ENCODE data around the gene EXD3.

The EXD3 gene

DNA sequence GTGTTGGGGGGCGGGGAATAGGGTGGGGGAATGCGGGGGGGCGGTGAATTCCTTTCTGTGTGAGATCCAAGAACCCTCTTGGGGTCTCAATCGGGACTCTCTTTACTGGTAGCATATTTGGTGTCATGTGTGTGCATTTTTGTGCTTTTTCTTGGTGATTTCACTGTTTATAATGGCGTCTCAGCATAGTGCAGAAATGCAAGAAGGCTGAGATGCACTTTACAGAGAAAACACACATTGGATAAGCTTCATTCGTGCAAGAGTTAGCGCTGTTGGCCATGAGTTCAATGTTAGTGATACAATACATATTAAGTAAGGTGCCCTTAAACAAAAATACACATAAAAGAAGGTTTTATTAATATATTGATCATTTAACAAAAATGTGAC is 19.0 kb upstream of the EXD3 start:
- H3K4me3 ChIP-seq: peak overlapping the region; percentile 66
- DNase-seq (ENCODE audit: low spot score): no peak
- no peak overlapping the region for H3K27ac ChIP-seq
- TF ChIP-seq, protein P1, sequence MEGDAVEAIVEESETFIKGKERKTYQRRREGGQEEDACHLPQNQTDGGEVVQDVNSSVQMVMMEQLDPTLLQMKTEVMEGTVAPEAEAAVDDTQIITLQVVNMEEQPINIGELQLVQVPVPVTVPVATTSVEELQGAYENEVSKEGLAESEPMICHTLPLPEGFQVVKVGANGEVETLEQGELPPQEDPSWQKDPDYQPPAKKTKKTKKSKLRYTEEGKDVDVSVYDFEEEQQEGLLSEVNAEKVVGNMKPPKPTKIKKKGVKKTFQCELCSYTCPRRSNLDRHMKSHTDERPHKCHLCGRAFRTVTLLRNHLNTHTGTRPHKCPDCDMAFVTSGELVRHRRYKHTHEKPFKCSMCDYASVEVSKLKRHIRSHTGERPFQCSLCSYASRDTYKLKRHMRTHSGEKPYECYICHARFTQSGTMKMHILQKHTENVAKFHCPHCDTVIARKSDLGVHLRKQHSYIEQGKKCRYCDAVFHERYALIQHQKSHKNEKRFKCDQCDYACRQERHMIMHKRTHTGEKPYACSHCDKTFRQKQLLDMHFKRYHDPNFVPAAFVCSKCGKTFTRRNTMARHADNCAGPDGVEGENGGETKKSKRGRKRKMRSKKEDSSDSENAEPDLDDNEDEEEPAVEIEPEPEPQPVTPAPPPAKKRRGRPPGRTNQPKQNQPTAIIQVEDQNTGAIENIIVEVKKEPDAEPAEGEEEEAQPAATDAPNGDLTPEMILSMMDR (IDR thresholded peaks at IDR 0.05): no peak

DNA sequence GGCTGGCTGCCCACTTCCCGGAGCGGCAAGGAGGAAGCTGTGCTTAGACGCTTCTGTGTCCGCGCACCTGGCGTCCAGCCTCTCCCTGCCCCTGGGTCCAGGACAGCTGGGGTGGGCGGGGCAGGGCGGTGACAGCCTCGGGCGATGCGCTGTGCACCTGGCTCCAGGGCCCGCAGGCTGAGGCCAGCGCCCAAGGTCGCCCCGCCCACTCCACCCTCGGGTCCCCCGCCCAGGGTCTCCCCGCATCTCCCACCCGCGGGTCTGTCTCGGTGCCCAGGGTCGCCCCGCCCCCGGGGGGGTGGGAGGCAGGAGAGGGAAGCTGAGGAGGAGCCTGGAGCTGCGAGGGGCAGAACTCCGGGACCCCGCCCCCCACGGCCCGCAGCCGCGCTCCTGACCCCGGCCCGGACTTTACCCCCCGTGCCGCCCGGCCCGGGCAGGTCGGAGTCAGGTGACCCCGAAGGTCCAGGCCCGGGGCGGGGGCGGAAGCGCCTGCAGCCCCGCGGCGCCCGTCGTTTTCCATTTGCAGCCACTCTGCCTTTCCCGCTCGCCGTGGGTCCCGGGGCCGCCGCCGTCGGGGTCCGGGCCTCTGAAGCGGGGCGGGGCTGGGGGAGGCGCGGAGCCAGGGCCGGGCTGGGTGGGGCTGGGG is 18.4 kb upstream of the EXD3 start, which contains the start of gene ENTPD8:
ENTPD8 (minus strand) TSS at position 69 of the 646 bp plus-strand sequence. CDS start 3,072 bp downstream, outside the sequence.
- TF ChIP-seq, protein P1 (IDR thresholded peaks at IDR 0.05): no peak
- Histone ChIP-seq H3K4me3 (peak within 1 kb of the TSS; percentile 66), H3K27ac (no peak within 1 kb of the TSS)
- DNase-seq (ENCODE audit: low spot score): no peak

DNA sequence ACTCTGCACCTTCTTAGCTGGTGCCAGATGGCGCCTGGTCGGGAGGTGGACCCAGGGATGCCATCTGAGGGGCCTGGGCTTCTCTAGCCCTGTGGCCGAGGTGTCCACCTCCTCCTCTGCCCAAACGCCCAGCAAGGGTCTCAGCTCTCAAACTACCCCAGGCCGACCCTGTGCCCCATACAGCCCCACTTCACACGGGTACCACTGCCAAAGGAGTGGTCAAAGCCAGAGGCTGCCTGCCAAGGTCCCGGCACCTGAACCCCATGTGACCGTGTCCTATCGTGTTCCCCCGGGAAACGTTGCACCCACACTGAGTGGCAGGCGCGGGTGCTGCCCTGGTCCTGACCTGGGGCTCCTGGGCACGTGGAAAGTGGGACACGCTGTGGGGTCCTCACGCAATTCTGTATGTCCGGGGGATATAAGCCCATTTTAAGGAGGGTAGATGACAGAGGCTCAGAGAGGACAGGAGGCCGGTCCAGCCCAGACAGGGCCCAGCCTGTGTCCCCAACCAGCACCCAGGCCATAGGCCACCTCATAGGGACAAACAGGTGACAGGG is 16.3 kb upstream of the EXD3 start:
- TF ChIP-seq, protein P1 (IDR thresholded peaks at IDR 0.05): no peak
- no peak for DNase-seq (ENCODE audit: low spot score)
- Histone ChIP-seq H3K27ac (no peak overlapping the region), H3K4me3 (no peak overlapping the region)

DNA sequence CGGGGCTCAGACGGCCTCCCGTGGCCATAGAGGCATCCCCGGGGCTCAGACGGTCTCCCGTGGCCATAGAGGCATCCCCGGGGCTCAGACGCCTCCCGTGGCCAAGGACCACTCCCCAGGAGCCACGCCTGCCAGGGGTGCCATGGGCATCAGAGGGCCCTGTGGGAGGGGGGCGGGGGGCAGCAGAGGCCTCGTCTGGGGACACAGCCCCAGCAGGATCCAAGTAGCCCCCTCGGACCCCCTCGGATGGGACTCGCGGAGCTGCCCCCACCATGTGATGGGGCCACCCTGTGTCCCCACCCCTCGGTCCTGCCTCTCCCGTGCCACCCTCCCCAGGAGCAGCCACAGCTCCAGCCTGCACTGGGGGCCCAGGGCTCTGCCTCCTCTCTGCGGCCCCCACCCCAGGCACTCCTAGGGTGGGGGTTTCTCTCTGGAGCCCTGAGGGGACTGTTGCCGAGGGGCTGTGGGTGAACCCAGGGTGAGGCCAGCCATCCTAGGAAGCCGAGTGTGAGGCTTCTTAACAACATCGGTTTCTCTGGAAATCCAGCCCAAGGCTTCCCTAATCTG is 15.7 kb upstream of the EXD3 start:
- DNase-seq (ENCODE audit: low spot score): no peak
- TF ChIP-seq, protein P1 (IDR thresholded peaks at IDR 0.05): no peak
- no peak overlapping the region for H3K4me3 ChIP-seq
- H3K27ac ChIP-seq: no peak overlapping the region

DNA sequence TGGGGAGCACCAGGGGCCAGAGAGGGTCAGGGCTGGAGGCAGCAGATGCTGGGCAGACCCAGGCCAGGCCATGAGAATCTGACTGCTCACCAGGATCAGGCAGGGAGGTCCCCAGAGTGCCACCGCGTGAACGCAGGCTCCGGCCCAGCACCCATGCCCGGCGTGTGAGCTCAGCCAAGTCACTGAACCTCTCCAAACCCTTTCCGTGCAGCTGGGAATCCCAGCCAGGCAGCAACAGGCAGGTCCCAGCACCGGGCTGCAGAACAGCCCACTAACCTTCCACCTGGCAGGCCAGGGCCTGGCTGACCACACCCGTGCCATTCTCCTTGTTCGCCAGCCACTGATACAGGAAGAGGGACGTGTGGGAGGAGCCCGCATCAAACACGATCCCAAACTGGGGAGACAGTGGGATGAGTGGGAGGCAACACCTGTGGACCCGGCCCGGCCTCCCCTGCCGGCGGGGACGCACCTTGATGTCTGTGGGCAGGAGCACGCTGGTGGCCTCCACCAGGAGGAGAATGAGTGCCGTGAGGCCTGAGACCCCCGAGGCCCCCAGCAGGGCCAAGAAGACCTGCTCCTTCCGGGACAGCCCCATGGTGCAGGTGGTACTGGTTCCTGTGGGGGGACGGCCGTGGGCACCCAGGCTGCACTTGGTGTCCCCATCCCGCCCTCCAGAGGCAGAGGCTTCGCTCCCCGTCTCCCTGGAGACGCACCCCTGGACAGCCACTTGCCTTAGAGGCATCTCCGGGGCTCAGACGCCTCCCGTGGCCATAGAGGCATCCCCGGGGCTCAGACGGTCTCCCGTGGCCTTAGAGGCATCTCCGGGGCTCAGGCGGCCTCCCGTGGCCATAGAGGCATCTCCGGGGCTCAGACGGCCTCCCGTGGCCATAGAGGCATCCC is 15.0 kb upstream of the EXD3 start:
- H3K4me3 ChIP-seq: no peak overlapping the region
- H3K27ac ChIP-seq: no peak overlapping the region
- TF ChIP-seq, protein P1 (IDR thresholded peaks at IDR 0.05): no peak
- no peak for DNase-seq (ENCODE audit: low spot score)

DNA sequence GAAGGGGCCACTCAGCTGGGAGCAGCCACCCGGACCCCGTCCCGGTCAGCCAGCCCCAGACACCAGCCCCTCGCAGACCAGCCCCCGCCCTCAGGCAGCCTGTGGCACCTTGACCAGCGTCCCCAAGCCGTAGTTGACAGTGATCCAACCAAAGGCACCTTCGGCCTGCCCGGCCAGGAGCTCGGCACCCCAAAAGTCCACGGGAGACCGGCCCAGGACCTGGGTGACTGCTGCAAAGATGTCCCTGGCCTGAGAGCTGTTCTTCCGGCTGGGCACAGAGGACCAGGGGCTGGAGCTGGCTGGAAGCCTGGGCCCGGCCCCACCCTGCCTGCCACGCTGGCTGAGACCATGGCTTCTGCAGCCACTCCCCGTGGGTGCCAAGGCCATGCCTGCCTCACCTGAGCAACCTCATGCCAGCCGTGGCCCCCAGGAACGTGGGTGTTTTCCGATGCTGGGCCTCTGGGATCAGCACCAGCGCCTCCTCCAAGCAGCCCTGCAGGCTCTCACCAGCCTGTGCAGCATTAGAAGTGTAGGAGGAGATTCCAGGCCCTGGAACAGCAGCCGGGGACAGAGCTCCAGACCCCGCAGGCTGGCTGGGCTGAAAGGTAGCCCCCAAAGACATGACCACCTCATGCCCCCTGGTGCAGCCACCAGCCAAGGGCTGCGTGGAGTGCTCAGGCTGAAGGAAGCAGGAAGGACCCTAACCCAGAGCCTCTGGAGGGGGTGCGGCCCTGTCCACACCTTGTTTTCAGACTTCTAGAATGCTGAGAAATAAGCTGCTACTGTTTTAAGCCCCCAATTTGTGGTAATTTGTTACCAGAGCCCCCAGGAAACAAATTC is 14.0 kb upstream of the EXD3 start:
- Histone ChIP-seq H3K27ac (no peak overlapping the region), H3K4me3 (no peak overlapping the region)
- TF ChIP-seq, protein P1 (IDR thresholded peaks at IDR 0.05): no peak
- no peak for DNase-seq (ENCODE audit: low spot score)
